ENCODE results near the gene WDR82.
"Not testable (repeated sequence)": the region's sequence is repeated elsewhere in the genome, so short reads cannot be mapped to it uniquely, and the experiment has no call there.

Gene WDR82

DNA sequence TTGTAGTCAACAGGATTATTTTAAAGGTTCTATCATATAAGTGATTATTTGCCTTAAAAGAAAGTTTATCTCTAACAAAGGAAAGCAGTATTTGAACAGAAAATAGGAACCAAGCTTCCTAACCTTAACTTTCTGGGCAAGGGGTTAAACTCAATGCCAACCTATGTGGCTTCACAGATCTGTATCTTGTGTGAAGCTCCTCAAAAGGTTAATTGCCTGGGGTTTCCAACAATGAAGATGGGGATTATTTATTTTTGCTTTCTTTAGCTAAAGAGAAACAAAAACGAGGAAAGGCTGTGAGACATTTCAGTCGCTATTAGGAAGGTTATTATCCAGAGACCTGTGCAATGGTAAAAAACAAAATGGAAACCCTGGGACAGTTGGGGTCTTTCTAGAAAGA lies 1.1 kb upstream of the WDR82 start:
- DNase-seq (ENCODE audit: low spot score) = no peak
- in situ Hi-C loops (cut with MboI; ENCODE audit: low pct_unique_long_range_greater_than_20kb, low sequenced_read_pairs, unreplicated experiment) = no loop called here
- TF ChIP-seq, protein P1, sequence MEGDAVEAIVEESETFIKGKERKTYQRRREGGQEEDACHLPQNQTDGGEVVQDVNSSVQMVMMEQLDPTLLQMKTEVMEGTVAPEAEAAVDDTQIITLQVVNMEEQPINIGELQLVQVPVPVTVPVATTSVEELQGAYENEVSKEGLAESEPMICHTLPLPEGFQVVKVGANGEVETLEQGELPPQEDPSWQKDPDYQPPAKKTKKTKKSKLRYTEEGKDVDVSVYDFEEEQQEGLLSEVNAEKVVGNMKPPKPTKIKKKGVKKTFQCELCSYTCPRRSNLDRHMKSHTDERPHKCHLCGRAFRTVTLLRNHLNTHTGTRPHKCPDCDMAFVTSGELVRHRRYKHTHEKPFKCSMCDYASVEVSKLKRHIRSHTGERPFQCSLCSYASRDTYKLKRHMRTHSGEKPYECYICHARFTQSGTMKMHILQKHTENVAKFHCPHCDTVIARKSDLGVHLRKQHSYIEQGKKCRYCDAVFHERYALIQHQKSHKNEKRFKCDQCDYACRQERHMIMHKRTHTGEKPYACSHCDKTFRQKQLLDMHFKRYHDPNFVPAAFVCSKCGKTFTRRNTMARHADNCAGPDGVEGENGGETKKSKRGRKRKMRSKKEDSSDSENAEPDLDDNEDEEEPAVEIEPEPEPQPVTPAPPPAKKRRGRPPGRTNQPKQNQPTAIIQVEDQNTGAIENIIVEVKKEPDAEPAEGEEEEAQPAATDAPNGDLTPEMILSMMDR (IDR thresholded peaks at IDR 0.05; ENCODE audit: extremely low read depth, insufficient read depth, missing control alignments) = no peak

- in situ Hi-C loops (cut with MboI; ENCODE audit: low pct_unique_long_range_greater_than_20kb, low sequenced_read_pairs, unreplicated experiment) = no loop called here
- TF ChIP-seq, protein P1 (IDR thresholded peaks at IDR 0.05; ENCODE audit: extremely low read depth, insufficient read depth, missing control alignments) = peak; percentile 36
- peak; percentile 65 for DNase-seq (ENCODE audit: low spot score)
These were observed 408 bp downstream of the WDR82 start for GRCh38 chr3:52277972-52278509.

DNA sequence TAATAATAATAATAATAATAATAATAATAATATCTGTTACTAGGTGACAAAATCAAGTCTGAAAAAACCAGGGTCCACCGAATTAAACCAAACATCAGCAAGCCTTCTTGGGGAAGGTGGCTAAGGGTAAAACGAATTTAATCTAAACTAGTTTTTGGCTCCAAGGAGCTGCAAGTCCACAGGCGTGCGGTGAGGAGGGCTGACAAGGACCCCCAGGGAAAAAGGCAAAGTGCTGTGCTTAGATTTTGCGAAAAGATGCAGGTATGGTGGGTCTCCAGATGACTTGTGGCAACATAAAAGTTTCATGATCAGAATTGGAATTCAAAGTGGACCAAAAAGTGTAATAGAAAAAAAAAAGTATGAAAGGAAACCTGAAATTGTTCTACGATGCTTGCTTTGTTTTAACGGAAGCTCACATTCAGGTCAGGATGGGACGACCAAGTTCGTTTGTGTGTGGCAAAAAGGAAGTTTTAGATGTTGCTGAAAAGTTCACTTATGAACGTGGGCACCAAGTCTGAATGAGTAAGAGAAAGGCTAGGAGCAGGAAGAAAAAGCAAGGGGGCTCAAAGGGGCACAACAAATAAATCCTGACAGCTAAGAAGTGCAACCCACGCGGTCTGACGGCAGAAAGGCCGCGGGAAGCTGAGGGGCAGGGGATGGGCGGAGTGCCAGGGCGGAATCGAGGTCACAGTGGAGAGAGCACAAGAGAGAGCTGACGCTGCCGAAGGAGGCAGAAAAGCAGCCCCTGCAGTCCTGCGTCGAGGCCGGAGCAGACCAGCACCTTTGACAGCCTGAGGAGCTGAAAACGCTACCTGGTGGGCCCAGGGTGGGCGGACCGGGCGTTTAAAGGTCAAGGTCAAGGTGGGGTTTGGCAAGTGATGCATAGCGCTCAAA lies 1.1 kb downstream of the WDR82 start:
- peak; percentile 65 for DNase-seq (ENCODE audit: low spot score)
- TF ChIP-seq, protein P1 (IDR thresholded peaks at IDR 0.05; ENCODE audit: extremely low read depth, insufficient read depth, missing control alignments) = no peak
- in situ Hi-C loops (cut with MboI; ENCODE audit: low pct_unique_long_range_greater_than_20kb, low sequenced_read_pairs, unreplicated experiment) = no loop called here

GRCh38 chr3:52274781-52275180 lies 3.7 kb downstream of the WDR82 start:
- in situ Hi-C loops (cut with MboI; ENCODE audit: low pct_unique_long_range_greater_than_20kb, low sequenced_read_pairs, unreplicated experiment); DNase-seq (ENCODE audit: low spot score): not testable (repeated sequence)

DNA sequence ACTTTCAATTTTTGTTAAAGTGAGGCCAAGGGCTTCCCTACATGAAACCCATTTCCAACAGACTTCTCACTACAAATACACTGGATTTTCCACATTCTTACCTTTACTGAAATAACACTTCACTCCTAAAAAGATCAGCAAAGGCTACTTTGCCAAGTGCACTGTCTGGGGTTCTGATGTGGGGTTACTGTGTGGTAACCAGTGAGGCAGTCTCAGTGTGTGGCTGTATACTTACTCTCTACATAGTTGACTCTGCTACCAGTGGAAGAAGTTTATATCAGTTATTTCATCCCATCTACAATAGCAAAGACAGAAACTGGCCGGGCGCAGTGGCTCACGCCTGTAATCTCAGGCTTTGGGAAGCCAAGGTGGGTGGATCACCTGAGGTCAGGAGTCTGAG lies 5.6 kb downstream of the WDR82 start:
- TF ChIP-seq, protein P1 (IDR thresholded peaks at IDR 0.05; ENCODE audit: extremely low read depth, insufficient read depth, missing control alignments) = no peak
- in situ Hi-C loops (cut with MboI; ENCODE audit: low pct_unique_long_range_greater_than_20kb, low sequenced_read_pairs, unreplicated experiment) = no loop called here
- DNase-seq (ENCODE audit: low spot score) = no peak

GRCh38 chr3:52272172-52272571 lies 6.3 kb downstream of the WDR82 start:
- in situ Hi-C loops (cut with MboI; ENCODE audit: low pct_unique_long_range_greater_than_20kb, low sequenced_read_pairs, unreplicated experiment); DNase-seq (ENCODE audit: low spot score): not testable (repeated sequence)

DNA sequence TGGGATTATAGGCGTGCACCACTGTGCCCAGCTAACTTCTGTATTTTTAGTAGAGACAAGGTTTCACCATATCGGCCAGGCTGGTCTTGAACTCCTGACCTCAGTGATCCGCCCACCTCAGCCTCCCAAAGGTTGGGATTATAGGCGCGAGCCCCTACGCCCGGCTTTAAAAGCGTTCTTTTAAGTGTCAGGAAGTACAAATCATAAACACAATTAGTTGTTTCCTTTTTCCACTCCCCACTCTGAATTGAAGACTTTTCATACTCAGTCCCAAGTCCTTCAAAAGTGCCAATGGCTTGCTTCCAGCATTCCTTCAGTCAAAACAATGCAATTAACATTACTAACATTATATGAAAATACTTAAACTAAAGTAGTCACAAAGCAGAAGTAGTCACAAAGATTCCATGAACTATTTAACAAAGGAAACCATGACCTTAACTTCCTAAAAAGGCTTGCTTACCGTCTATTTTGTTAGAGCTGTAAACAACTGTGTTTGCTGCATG lies 8.1 kb downstream of the WDR82 start:
- TF ChIP-seq, protein P1 (IDR thresholded peaks at IDR 0.05; ENCODE audit: extremely low read depth, insufficient read depth, missing control alignments) = no peak
- in situ Hi-C loops (cut with MboI; ENCODE audit: low pct_unique_long_range_greater_than_20kb, low sequenced_read_pairs, unreplicated experiment) = no loop called here
- no peak for DNase-seq (ENCODE audit: low spot score)

Measured in GM13977 (cell line).